HepG2 (cell line): ENCODE results near the gene NELFB. TPM values are rescaled to one million over a fixed set of nuclear protein-coding genes. Genes with fewer than 3 reads are reported as not detected.
A peak's percentile ranks its signal among the peaks of the same experiment; 100 is the strongest.

ENCODE experiments used
- BHLHE40 ChIP-seq: IDR thresholded peaks from 2 replicates; pipeline ENCODE4 v1.6.1; 2011; ENCODE audit warnings: low read length, improper control_type of control experiment
- CCAR2 ChIP-seq: fragments of 200-400 bp; formaldehyde crosslinking; optimal IDR thresholded peaks from 2 replicates; pipeline ENCODE3; 2018; ENCODE audit warnings: low read depth, mild to moderate bottlenecking, low read length, moderate library complexity
- GTF2F1 ChIP-seq: fragments of 150-350 bp; IDR thresholded peaks from 2 replicates; pipeline ENCODE4 v1.6.1; 2014; ENCODE audit warnings: low read length
- HES4 ChIP-seq: sonication (generic); formaldehyde crosslinking; IDR thresholded peaks from 2 replicates; pipeline ENCODE4 v1.9.0; 2021; ENCODE audit warnings: mild to moderate bottlenecking, missing genetic modification reagents, borderline replicate concordance
- MYC ChIP-seq: sonication (generic); formaldehyde crosslinking; IDR thresholded peaks from 2 replicates; pipeline ENCODE4 v1.9.0; 2021; ENCODE audit warnings: missing genetic modification reagents, borderline replicate concordance
- NCOR1 ChIP-seq: fragments of 200-600 bp; sonication (generic); IDR thresholded peaks from 2 replicates; pipeline ENCODE4 v1.7.0; 2017; ENCODE audit warnings: antibody characterized with exemption, low read length, borderline replicate concordance
- NONO ChIP-seq, 2 experiments: fragments of 450-650 bp in 1 of 2; sonication (generic) in 1 of 2; formaldehyde crosslinking in 1 of 2; IDR thresholded peaks in 1 of 2; conservative IDR thresholded peaks in 1 of 2; 2 replicates each; pipeline versions ENCODE4 v1.6.1 to v1.8.0; 2017 to 2022; ENCODE audit warnings: mild to moderate bottlenecking in 1 of 2, missing genetic modification reagents in 1 of 2, moderate library complexity in 1 of 2
- PAF1 ChIP-seq: IDR thresholded peaks from 2 replicates; pipeline ENCODE4 v1.6.1; 2016; ENCODE audit warnings: missing genetic modification reagents, missing compliant biosample characterization
- POLR2A ChIP-seq, 2 experiments: IDR thresholded peaks; 2 replicates each; pipeline ENCODE4 v1.6.1; 2011; ENCODE audit warnings: low read depth in 2 of 2, low read length in 2 of 2, mild to moderate bottlenecking in 1 of 2, moderate library complexity in 1 of 2; ENCODE audit not compliant: insufficient read depth in 1 of 2
- POLR2AphosphoS5 ChIP-seq: IDR thresholded peaks from 2 replicates; pipeline ENCODE4 v1.6.1; 2012; ENCODE audit warnings: low read depth, low read length
- RBM22 ChIP-seq: fragments of 200-400 bp; formaldehyde crosslinking; optimal IDR thresholded peaks from 2 replicates; pipeline ENCODE3; 2017; ENCODE audit warnings: mild to moderate bottlenecking, low read length, moderate library complexity
- ZNF33B ChIP-seq: sonication (generic); formaldehyde crosslinking; IDR thresholded peaks from 2 replicates; pipeline ENCODE4 v1.5.1; 2020; ENCODE audit warnings: mild to moderate bottlenecking, missing genetic modification reagents
- ZNF350 ChIP-seq: sonication (generic); formaldehyde crosslinking; IDR thresholded peaks from 2 replicates; pipeline ENCODE4 v1.4.0; 2020; ENCODE audit warnings: mild to moderate bottlenecking, low read depth, missing genetic modification reagents, borderline replicate concordance
- ZNF672 ChIP-seq: sonication (generic); formaldehyde crosslinking; IDR thresholded peaks from 2 replicates; pipeline ENCODE4 v1.8.1; 2022; ENCODE audit warnings: missing genetic modification reagents
- ZNF703 ChIP-seq: sonication (generic); formaldehyde crosslinking; IDR thresholded peaks from 2 replicates; pipeline ENCODE4 v1.5.1; 2020; ENCODE audit warnings: missing genetic modification reagents, mild to moderate bottlenecking, moderate library complexity, borderline replicate concordance
- polyA plus RNA-seq, 8 experiments: library from polyadenylated mRNA; depleted of rRNA in 3 of 8; stranded (reverse) in 7 of 8; unstranded in 1 of 8; fragments of >200 nt; fragmentation: Illumina TruSeq in 4 of 8; extraction: Trizol in 4 of 8; gene quantifications; 2 replicates each; pipeline versions ENCODE4 v1.2.1 to v1.2.3, GENCODE V29; 2011 to 2016; ENCODE audit warnings: low read depth in 4 of 8, missing spikeins in 1 of 8, mixed read lengths in 1 of 8; ENCODE audit not compliant: insufficient read depth in 1 of 8
- total RNA-seq, 5 experiments: library from RNA; depleted of rRNA; stranded (reverse); fragments of >200 nt; fragmentation: Illumina TruSeq; extraction: Trizol; gene quantifications; 2 replicates each; pipeline ENCODE4 v1.2.3, GENCODE V29; 2016; ENCODE audit warnings: low read depth in 1 of 5
- TF ChIP-seq, protein P1 (sequence below): sonication (generic); formaldehyde crosslinking; IDR thresholded peaks from 2 replicates; pipeline ENCODE4 v1.4.0; 2020; ENCODE audit warnings: mild to moderate bottlenecking, missing genetic modification reagents, borderline replicate concordance
- TF ChIP-seq, protein P2 (sequence below): sonication (generic); formaldehyde crosslinking; IDR thresholded peaks from 2 replicates; pipeline ENCODE4 v1.9.0; 2022; ENCODE audit warnings: missing genetic modification reagents, mild to moderate bottlenecking, borderline replicate concordance
- TF ChIP-seq, protein P3 (sequence below): sonication (generic); formaldehyde crosslinking; IDR thresholded peaks from 2 replicates; pipeline ENCODE4 v1.4.0; 2020; ENCODE audit warnings: missing genetic modification reagents

The NELFB gene
- total and polyA plus RNA-seq, 2 of the 13 experiments (the other 11 are each of a cell fraction or from before 2014, with no cell fraction given), result 26.5 to 45.8 TPM

DNA sequence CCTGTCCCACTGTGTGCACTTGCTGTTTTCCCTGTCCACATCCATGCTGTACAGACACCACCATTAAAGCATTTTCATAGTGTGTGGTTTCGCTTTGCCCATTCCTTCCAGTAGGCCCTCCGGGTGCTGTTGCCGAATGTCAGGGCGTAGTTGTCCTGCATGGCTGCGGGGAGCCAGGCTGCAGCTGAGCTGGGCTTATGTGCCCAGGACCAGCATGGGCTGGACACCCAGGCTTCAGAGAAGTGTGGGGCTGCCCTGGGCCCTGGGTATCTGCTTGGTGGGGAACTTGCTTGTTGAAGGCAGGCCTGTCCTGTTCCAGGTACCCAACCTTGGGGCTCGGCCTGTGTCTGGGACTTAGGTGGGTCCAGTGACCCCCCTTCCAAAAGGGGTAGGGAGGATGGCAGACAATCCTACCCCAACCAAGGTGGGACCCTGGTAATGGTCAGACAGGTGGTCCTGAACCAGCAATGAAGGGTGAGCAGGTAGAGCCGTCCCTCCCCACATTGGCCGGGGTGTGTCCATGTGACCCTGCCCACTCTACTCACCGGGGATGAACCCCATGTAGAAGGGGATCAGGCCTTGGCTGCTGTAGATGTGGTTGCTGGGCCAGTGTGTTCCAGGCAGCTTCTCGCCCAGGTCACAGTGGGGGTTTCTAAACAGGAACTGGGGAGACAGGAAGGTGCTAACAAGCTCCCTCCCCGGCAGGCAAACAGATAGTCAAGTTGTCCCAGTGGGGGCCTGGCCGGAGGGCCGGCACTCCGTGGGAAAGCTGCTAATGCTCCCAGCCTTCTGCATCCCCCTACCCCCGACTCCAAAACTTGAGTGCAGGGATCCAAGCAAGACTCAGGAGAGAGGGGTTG, 11.3 kb upstream of the NELFB start (continued):
- TF ChIP-seq, protein P1, sequence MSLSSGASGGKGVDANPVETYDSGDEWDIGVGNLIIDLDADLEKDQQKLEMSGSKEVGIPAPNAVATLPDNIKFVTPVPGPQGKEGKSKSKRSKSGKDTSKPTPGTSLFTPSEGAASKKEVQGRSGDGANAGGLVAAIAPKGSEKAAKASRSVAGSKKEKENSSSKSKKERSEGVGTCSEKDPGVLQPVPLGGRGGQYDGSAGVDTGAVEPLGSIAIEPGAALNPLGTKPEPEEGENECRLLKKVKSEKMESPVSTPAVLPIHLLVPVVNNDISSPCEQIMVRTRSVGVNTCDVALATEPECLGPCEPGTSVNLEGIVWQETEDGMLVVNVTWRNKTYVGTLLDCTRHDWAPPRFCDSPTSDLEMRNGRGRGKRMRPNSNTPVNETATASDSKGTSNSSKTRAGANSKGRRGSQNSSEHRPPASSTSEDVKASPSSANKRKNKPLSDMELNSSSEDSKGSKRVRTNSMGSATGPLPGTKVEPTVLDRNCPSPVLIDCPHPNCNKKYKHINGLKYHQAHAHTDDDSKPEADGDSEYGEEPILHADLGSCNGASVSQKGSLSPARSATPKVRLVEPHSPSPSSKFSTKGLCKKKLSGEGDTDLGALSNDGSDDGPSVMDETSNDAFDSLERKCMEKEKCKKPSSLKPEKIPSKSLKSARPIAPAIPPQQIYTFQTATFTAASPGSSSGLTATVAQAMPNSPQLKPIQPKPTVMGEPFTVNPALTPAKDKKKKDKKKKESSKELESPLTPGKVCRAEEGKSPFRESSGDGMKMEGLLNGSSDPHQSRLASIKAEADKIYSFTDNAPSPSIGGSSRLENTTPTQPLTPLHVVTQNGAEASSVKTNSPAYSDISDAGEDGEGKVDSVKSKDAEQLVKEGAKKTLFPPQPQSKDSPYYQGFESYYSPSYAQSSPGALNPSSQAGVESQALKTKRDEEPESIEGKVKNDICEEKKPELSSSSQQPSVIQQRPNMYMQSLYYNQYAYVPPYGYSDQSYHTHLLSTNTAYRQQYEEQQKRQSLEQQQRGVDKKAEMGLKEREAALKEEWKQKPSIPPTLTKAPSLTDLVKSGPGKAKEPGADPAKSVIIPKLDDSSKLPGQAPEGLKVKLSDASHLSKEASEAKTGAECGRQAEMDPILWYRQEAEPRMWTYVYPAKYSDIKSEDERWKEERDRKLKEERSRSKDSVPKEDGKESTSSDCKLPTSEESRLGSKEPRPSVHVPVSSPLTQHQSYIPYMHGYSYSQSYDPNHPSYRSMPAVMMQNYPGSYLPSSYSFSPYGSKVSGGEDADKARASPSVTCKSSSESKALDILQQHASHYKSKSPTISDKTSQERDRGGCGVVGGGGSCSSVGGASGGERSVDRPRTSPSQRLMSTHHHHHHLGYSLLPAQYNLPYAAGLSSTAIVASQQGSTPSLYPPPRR (CRISPR knock-in tag), result peak; percentile 15; the same call in 1 of the 2 replicates
- TF ChIP-seq GTF2F1 (0 out of 2 replicates have a peak, but pooled peaks have one; percentile 21), NCOR1 (no peak), ZNF703 (no peak), POLR2A (IDR thresholded peaks at IDR 0.05; ENCODE audit: insufficient read depth in 1 of 2, low read depth in 2 of 2, low read length in 2 of 2) (peak in 1 of 2 experiments; percentile 60; a peak in 2 of 4 replicates), POLR2AphosphoS5 (peak; percentile 82), RBM22 (peak; percentile 95), BHLHE40 (no peak), PAF1 (CRISPR knock-in tag) (peak; percentile 88; the same call in 1 of the 2 replicates), ZNF672 (CRISPR knock-in tag) (0 out of 2 replicates have a peak, but pooled peaks have one; percentile 15), ZNF33B (CRISPR knock-in tag) (no peak), ZNF350 (CRISPR knock-in tag) (peak; percentile 63; the same call in 1 of the 2 replicates), MYC (CRISPR knock-in tag) (peak; percentile 46; the same call in 1 of the 2 replicates), HES4 (CRISPR knock-in tag) (no peak), NONO (IDR thresholded peaks at IDR 0.05) (no peak), NONO (CRISPR knock-in tag; conservative IDR thresholded peaks at IDR 0.05) (peak; percentile 64), CCAR2 (no peak)
- TF ChIP-seq, protein P2, sequence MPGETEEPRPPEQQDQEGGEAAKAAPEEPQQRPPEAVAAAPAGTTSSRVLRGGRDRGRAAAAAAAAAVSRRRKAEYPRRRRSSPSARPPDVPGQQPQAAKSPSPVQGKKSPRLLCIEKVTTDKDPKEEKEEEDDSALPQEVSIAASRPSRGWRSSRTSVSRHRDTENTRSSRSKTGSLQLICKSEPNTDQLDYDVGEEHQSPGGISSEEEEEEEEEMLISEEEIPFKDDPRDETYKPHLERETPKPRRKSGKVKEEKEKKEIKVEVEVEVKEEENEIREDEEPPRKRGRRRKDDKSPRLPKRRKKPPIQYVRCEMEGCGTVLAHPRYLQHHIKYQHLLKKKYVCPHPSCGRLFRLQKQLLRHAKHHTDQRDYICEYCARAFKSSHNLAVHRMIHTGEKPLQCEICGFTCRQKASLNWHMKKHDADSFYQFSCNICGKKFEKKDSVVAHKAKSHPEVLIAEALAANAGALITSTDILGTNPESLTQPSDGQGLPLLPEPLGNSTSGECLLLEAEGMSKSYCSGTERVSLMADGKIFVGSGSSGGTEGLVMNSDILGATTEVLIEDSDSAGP (CRISPR knock-in tag), result peak; percentile 11
- TF ChIP-seq, protein P3, sequence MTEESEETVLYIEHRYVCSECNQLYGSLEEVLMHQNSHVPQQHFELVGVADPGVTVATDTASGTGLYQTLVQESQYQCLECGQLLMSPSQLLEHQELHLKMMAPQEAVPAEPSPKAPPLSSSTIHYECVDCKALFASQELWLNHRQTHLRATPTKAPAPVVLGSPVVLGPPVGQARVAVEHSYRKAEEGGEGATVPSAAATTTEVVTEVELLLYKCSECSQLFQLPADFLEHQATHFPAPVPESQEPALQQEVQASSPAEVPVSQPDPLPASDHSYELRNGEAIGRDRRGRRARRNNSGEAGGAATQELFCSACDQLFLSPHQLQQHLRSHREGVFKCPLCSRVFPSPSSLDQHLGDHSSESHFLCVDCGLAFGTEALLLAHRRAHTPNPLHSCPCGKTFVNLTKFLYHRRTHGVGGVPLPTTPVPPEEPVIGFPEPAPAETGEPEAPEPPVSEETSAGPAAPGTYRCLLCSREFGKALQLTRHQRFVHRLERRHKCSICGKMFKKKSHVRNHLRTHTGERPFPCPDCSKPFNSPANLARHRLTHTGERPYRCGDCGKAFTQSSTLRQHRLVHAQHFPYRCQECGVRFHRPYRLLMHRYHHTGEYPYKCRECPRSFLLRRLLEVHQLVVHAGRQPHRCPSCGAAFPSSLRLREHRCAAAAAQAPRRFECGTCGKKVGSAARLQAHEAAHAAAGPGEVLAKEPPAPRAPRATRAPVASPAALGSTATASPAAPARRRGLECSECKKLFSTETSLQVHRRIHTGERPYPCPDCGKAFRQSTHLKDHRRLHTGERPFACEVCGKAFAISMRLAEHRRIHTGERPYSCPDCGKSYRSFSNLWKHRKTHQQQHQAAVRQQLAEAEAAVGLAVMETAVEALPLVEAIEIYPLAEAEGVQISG (CRISPR knock-in tag), result peak; percentile 9; the same call in 1 of the 2 replicates
